Measurements from ENCODE around the gene ACSL3.

ACSL3 gene

GRCh38 chr2:222883420-222883819 is 22.6 kb downstream of the ACSL3 start:
- DNase-seq (ENCODE audit: insufficient read length, low spot score), result no peak
- TF ChIP-seq CTCF (IDR thresholded peaks at IDR 0.05; ENCODE audit: insufficient read depth, missing control alignments), result no peak
- FAIRE-seq, result no peak

- DNase-seq (ENCODE audit: insufficient read length, low spot score), result no peak
- no peak for TF ChIP-seq CTCF (IDR thresholded peaks at IDR 0.05; ENCODE audit: insufficient read depth, missing control alignments)
- no peak for FAIRE-seq
Measured at GRCh38 chr2:222884114-222884771, 23.4 kb downstream of the ACSL3 start.

DNA sequence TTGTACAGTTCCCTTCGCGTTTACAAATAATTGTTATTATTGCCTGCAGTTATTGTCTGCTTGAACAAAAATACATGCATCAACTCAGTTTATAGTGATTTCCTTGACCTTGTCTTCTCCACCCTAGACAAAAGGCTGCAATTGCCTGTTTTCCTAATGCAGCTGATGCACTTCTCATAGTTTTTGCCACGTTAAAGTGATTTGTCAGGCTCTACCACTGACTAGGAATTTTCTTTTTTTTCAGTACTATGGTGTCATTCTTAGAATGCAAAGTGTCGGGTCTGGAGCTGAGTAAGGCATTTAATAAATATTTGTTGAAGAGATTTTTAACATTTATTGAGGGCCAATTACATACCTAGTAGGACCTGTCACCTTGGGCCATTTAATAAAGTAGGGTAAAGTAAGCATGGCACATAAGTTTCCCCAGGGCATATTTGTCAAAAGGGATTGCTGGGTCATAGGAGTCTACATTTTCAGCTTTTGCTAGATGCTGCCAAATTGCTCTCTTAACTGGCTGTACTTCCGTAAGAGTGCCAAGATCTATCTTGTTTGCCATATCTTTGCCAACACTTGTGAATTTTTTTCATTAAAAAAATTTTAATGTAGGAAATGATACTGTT is 24.1 kb downstream of the ACSL3 start:
- TF ChIP-seq CTCF (IDR thresholded peaks at IDR 0.05; ENCODE audit: insufficient read depth, missing control alignments), result no peak
- FAIRE-seq (no peak), DNase-seq (ENCODE audit: insufficient read length, low spot score) (no peak)

GRCh38 chr2:222887124-222887523 is 26.3 kb downstream of the ACSL3 start:
- no peak for DNase-seq (ENCODE audit: insufficient read length, low spot score)
- no peak for TF ChIP-seq CTCF (IDR thresholded peaks at IDR 0.05; ENCODE audit: insufficient read depth, missing control alignments)
- no peak for FAIRE-seq

- DNase-seq (ENCODE audit: insufficient read length, low spot score) (no peak), FAIRE-seq (no peak)
- no peak for TF ChIP-seq CTCF (IDR thresholded peaks at IDR 0.05; ENCODE audit: insufficient read depth, missing control alignments)
Measured at GRCh38 chr2:222888716-222889115, 27.9 kb downstream of the ACSL3 start.

DNA sequence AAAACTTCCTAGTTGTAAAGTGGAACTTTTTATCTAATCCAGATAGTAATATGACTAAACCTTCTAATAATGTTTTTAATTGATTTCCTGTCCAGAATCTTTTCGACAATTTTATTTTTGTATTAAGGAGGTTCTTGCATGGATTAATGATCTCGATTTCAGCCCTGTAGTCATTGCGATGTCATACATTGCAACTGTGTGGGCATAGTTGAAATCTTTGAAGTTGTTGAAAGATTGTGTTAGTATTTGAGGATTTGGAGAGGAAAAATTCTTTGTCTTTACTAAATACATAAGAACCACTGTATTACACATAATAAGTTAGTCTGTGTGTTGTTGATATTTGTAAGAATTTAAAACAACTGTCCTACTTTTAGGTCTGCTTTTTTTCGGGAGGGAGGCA is 31.1 kb downstream of the ACSL3 start:
- FAIRE-seq, result no peak
- DNase-seq (ENCODE audit: insufficient read length, low spot score), result no peak
- no peak for TF ChIP-seq CTCF (IDR thresholded peaks at IDR 0.05; ENCODE audit: insufficient read depth, missing control alignments)

DNA sequence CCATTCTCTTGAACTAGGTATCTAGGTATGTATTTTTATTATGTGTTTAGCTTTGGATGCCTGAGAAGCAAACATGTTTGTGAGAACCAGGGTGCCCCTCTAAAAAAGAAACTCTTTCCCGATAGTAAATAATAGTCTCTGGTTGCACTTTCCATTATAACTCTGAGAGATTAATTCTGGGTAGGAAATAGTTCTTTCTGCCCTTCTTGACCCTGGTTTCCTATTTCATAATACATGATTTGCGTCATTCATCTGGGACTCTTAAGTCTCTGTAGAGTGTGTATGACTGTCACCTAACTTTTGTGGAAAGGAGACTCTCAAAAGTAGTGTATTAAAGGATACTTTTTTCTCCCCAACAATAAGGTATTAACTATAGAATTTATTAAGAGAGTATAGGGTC is 31.5 kb downstream of the ACSL3 start:
- no peak for FAIRE-seq
- TF ChIP-seq CTCF (IDR thresholded peaks at IDR 0.05; ENCODE audit: insufficient read depth, missing control alignments), result no peak
- no peak for DNase-seq (ENCODE audit: insufficient read length, low spot score)

Data from D721Med (cell line).